H1 (cell line): ENCODE results near the gene SCG5. TPM values are rescaled to one million over a fixed set of nuclear protein-coding genes. Genes with fewer than 3 reads are reported as not detected.

Experiments used
- KDM5A ChIP-seq: fragments of 200-600 bp; IDR thresholded peaks from 2 replicates; pipeline ENCODE4 v1.7.1; 2012; ENCODE audit warnings: mild to moderate bottlenecking, low read length, inconsistent platforms, mixed read lengths
- POLR2A ChIP-seq, 2 experiments: IDR thresholded peaks; 1 replicate in 1 of 2; 2 replicates in 1 of 2; pipeline ENCODE4 v1.6.1; 2011; ENCODE audit warnings: low read depth in 2 of 2, low read length in 2 of 2, mild to moderate bottlenecking in 2 of 2; ENCODE audit errors: control extremely low read depth in 1 of 2
- polyA plus RNA-seq, 7 experiments: library from polyadenylated mRNA; depleted of rRNA in 3 of 7; stranded (reverse) in 5 of 7; unstranded in 2 of 7; fragments of >200 nt in 5 of 7; fragments of 200-250 nt in 2 of 7; gene quantifications; 1 replicate in 5 of 7; 2 replicates in 1 of 7; 4 replicates in 1 of 7; pipeline versions ENCODE4 v1.2.1 to v1.2.3, GENCODE V29; 2011 to 2013; ENCODE audit warnings: missing spikeins in 2 of 7, mixed read lengths in 2 of 7
- total RNA-seq: library from RNA; stranded (reverse); fragmentation: NEBNext Ultra II Directional; extraction: Animal tissue kit (Norgen Biotek cat#: 25700); gene quantifications from 2 replicates; pipeline ENCODE4 v1.2.1, GENCODE V29; 2021
- TF ChIP-seq, protein P1 (sequence below): fragments of 300-600 bp; sonication (generic); IDR thresholded peaks from 2 replicates; pipeline ENCODE4 v1.7.1; 2012; ENCODE audit warnings: low read length, moderate library complexity, mild to moderate bottlenecking, inconsistent platforms; ENCODE audit not compliant: insufficient replicate concordance

Gene SCG5
- total and polyA plus RNA-seq, 2 of the 8 experiments (the other 6 are each of a cell fraction or from before 2014, with no cell fraction given), result 18.7 to 19.9 TPM

DNA sequence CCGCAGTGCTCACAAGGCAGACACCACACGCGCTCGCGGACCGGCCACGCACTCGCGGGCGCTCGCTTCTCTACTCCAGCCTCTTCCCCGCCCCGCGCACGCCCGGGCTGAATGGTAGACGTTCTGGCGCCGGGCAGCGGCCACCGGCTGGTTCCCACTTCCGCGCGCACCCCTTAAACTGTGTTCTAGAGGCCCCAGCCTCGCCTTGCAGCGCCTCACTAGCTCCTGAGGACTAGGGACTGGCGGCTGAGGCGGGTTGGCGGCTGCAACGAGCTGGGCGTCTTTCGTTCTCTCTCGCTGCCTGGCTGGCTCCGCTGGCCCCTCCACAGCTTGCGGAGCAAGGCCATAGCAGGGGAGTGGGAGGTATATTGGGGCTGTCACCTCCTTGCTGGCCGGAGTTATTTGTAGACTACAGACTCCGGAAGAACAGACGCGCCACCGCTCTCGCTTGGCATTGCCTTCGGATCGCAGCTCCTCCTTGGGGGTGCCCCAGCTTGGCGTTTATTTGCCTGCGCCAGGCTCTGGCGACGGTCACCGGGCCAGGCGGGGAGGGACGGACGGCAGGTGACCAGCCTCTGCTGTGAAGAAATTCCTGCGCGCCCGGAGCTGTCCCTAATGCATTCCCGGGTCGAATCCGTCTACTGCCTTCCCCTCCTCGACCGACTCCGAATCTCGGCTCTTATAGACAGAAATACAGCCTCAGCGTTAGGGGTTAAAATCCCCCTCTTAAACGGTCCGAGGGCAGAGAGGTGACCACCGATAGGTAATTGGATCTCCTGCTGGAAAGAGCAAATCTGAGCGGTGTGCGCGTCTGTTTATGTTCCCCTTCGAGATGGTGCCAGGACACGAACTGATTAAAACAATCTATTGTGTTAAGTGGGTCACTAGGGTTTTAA is 77.6 kb downstream of the SCG5 start (continued):
- TF ChIP-seq, protein P1, sequence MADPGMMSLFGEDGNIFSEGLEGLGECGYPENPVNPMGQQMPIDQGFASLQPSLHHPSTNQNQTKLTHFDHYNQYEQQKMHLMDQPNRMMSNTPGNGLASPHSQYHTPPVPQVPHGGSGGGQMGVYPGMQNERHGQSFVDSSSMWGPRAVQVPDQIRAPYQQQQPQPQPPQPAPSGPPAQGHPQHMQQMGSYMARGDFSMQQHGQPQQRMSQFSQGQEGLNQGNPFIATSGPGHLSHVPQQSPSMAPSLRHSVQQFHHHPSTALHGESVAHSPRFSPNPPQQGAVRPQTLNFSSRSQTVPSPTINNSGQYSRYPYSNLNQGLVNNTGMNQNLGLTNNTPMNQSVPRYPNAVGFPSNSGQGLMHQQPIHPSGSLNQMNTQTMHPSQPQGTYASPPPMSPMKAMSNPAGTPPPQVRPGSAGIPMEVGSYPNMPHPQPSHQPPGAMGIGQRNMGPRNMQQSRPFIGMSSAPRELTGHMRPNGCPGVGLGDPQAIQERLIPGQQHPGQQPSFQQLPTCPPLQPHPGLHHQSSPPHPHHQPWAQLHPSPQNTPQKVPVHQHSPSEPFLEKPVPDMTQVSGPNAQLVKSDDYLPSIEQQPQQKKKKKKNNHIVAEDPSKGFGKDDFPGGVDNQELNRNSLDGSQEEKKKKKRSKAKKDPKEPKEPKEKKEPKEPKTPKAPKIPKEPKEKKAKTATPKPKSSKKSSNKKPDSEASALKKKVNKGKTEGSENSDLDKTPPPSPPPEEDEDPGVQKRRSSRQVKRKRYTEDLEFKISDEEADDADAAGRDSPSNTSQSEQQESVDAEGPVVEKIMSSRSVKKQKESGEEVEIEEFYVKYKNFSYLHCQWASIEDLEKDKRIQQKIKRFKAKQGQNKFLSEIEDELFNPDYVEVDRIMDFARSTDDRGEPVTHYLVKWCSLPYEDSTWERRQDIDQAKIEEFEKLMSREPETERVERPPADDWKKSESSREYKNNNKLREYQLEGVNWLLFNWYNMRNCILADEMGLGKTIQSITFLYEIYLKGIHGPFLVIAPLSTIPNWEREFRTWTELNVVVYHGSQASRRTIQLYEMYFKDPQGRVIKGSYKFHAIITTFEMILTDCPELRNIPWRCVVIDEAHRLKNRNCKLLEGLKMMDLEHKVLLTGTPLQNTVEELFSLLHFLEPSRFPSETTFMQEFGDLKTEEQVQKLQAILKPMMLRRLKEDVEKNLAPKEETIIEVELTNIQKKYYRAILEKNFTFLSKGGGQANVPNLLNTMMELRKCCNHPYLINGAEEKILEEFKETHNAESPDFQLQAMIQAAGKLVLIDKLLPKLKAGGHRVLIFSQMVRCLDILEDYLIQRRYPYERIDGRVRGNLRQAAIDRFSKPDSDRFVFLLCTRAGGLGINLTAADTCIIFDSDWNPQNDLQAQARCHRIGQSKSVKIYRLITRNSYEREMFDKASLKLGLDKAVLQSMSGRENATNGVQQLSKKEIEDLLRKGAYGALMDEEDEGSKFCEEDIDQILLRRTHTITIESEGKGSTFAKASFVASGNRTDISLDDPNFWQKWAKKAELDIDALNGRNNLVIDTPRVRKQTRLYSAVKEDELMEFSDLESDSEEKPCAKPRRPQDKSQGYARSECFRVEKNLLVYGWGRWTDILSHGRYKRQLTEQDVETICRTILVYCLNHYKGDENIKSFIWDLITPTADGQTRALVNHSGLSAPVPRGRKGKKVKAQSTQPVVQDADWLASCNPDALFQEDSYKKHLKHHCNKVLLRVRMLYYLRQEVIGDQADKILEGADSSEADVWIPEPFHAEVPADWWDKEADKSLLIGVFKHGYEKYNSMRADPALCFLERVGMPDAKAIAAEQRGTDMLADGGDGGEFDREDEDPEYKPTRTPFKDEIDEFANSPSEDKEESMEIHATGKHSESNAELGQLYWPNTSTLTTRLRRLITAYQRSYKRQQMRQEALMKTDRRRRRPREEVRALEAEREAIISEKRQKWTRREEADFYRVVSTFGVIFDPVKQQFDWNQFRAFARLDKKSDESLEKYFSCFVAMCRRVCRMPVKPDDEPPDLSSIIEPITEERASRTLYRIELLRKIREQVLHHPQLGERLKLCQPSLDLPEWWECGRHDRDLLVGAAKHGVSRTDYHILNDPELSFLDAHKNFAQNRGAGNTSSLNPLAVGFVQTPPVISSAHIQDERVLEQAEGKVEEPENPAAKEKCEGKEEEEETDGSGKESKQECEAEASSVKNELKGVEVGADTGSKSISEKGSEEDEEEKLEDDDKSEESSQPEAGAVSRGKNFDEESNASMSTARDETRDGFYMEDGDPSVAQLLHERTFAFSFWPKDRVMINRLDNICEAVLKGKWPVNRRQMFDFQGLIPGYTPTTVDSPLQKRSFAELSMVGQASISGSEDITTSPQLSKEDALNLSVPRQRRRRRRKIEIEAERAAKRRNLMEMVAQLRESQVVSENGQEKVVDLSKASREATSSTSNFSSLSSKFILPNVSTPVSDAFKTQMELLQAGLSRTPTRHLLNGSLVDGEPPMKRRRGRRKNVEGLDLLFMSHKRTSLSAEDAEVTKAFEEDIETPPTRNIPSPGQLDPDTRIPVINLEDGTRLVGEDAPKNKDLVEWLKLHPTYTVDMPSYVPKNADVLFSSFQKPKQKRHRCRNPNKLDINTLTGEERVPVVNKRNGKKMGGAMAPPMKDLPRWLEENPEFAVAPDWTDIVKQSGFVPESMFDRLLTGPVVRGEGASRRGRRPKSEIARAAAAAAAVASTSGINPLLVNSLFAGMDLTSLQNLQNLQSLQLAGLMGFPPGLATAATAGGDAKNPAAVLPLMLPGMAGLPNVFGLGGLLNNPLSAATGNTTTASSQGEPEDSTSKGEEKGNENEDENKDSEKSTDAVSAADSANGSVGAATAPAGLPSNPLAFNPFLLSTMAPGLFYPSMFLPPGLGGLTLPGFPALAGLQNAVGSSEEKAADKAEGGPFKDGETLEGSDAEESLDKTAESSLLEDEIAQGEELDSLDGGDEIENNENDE, result no peak
- TF ChIP-seq KDM5A (no peak), POLR2A (IDR thresholded peaks at IDR 0.05; ENCODE audit: control extremely low read depth in 1 of 2, low read depth in 2 of 2, low read length in 2 of 2) (no peak)
